ENCODE data around the gene PGP.

GRCh38 chr16:2234813-2235170, 20.2 kb upstream of the PGP start:
- no peak for TF ChIP-seq CTCF (IDR thresholded peaks at IDR 0.05)
- TF ChIP-seq, protein P1, sequence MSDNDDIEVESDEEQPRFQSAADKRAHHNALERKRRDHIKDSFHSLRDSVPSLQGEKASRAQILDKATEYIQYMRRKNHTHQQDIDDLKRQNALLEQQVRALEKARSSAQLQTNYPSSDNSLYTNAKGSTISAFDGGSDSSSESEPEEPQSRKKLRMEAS (IDR thresholded peaks at IDR 0.05) = no peak
- TF ChIP-seq FOXS1 (CRISPR knock-in tag; IDR thresholded peaks at IDR 0.05) = no peak
- no peak for TF ChIP-seq KDM1A (IDR thresholded peaks at IDR 0.05; ENCODE audit: low read depth)
- TF ChIP-seq RCOR1 (IDR thresholded peaks at IDR 0.05; ENCODE audit: low read depth, low read length) = no peak
- TF ChIP-seq PHF8 (IDR thresholded peaks at IDR 0.05; ENCODE audit: borderline replicate concordance, low read depth) = no peak
- no peak for TF ChIP-seq ZFP36 (IDR thresholded peaks at IDR 0.05; ENCODE audit: borderline replicate concordance, partially characterized antibody)
- no peak for TF ChIP-seq EP300 (IDR thresholded peaks at IDR 0.05)
- TF ChIP-seq, protein P2, sequence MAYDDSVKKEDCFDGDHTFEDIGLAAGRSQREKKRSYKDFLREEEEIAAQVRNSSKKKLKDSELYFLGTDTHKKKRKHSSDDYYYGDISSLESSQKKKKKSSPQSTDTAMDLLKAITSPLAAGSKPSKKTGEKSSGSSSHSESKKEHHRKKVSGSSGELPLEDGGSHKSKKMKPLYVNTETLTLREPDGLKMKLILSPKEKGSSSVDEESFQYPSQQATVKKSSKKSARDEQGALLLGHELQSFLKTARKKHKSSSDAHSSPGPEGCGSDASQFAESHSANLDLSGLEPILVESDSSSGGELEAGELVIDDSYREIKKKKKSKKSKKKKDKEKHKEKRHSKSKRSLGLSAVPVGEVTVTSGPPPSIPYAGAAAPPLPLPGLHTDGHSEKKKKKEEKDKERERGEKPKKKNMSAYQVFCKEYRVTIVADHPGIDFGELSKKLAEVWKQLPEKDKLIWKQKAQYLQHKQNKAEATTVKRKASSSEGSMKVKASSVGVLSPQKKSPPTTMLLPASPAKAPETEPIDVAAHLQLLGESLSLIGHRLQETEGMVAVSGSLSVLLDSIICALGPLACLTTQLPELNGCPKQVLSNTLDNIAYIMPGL (CRISPR knock-in tag; IDR thresholded peaks at IDR 0.05; ENCODE audit: borderline replicate concordance) = no peak
